PC-9 (cell line): Measurements from ENCODE around the gene MANF.

Experiments
- CTCF ChIP-seq: fragments of 200-600 bp; sonication (generic); conservative IDR thresholded peaks from 2 replicates; pipeline ENCODE4 v1.6.1; 2017; ENCODE audit warnings: mixed run types, antibody characterized with exemption, mild to moderate bottlenecking, moderate library complexity
- EZH2 ChIP-seq: fragments of 200-600 bp; sonication (generic); IDR thresholded peaks from 2 replicates; pipeline ENCODE4 v1.8.0; 2017; ENCODE audit warnings: antibody characterized with exemption, low read depth

GRCh38 chr3:51384055-51384725 is 901 bp upstream of the MANF start:
- TF ChIP-seq CTCF = no peak
- no peak for TF ChIP-seq EZH2
